SK-N-SH treated with all-trans-retinoic acid at 6 μM for 48 hours (cell line): Measurements from ENCODE around the gene CHEK1.

Experiments used
- ATAC-seq: fragments of 200-7000 bp; cut with Tn5 transposase; 3 replicates; pipeline ENCODE4 v1.9.1; 2020; ENCODE audit warnings: mild to moderate bottlenecking, moderate library complexity
- ARNTL ChIP-seq: fragments of 450-650 bp; formaldehyde crosslinking; IDR thresholded peaks from 2 replicates; pipeline ENCODE4 v1.5.0; 2020; ENCODE audit warnings: low read depth, mild to moderate bottlenecking, moderate library complexity, borderline replicate concordance
- BACH2 ChIP-seq: fragments of 250-450 bp; sonication (Bioruptor Pico); IDR thresholded peaks from 2 replicates; pipeline ENCODE4 v1.9.0; 2021; ENCODE audit warnings: mild to moderate bottlenecking, borderline replicate concordance
- CREB5 ChIP-seq: fragments of 250-450 bp; sonication (Bioruptor Pico); IDR thresholded peaks from 2 replicates; pipeline ENCODE4 v1.5.1; 2020; ENCODE audit warnings: low read depth, mild to moderate bottlenecking, moderate library complexity
- CSDC2 ChIP-seq: fragments of 250-450 bp; sonication (Bioruptor Pico); IDR thresholded peaks from 2 replicates; pipeline ENCODE4 v1.5.0; 2020; ENCODE audit warnings: mild to moderate bottlenecking, moderate library complexity
- ESRRG ChIP-seq: fragments of 250-450 bp; sonication (Bioruptor Pico); IDR thresholded peaks from 2 replicates; pipeline ENCODE4 v1.6.1; 2021; ENCODE audit warnings: mild to moderate bottlenecking
- GLIS3 ChIP-seq: fragments of 250-450 bp; sonication (Bioruptor Pico); IDR thresholded peaks from 2 replicates; pipeline ENCODE4 v1.5.0; 2020; ENCODE audit warnings: mild to moderate bottlenecking, moderate library complexity
- ISL1 ChIP-seq: fragments of 250-450 bp; sonication (Bioruptor Pico); IDR thresholded peaks from 2 replicates; pipeline ENCODE4 v2.1.2; 2022; ENCODE audit warnings: mild to moderate bottlenecking, moderate library complexity
- OSR1 ChIP-seq: fragments of 250-450 bp; sonication (Bioruptor Pico); IDR thresholded peaks from 2 replicates; pipeline ENCODE4 v1.8.0; 2022; ENCODE audit warnings: moderate library complexity, mild to moderate bottlenecking, inconsistent platforms
- PPARA ChIP-seq: fragments of 250-450 bp; sonication (Bioruptor Pico); IDR thresholded peaks from 2 replicates; pipeline ENCODE4 v1.5.0; 2020; ENCODE audit warnings: mild to moderate bottlenecking, borderline replicate concordance
- RARB ChIP-seq: fragments of 250-450 bp; sonication (Bioruptor Pico); IDR thresholded peaks from 2 replicates; pipeline ENCODE4 v1.8.0; 2021; ENCODE audit warnings: mild to moderate bottlenecking, moderate library complexity
- SNAI2 ChIP-seq: fragments of 250-450 bp; sonication (Bioruptor Pico); IDR thresholded peaks from 2 replicates; pipeline ENCODE4 v1.5.0; 2020; ENCODE audit warnings: mild to moderate bottlenecking, moderate library complexity
- TCF4 ChIP-seq: fragments of 250-450 bp; sonication (Bioruptor Pico); IDR thresholded peaks from 2 replicates; pipeline ENCODE4 v1.8.0; 2021; ENCODE audit warnings: mild to moderate bottlenecking, moderate library complexity, borderline replicate concordance
- TOX ChIP-seq: fragments of 250-450 bp; sonication (Bioruptor Pico); IDR thresholded peaks from 2 replicates; pipeline ENCODE4 v1.8.0; 2021; ENCODE audit warnings: mild to moderate bottlenecking, moderate library complexity, borderline replicate concordance
- TSHZ2 ChIP-seq: fragments of 250-450 bp; sonication (Bioruptor Pico); IDR thresholded peaks from 2 replicates; pipeline ENCODE4 v1.5.0; 2020; ENCODE audit warnings: mild to moderate bottlenecking, moderate library complexity
- ZC3H10 ChIP-seq: fragments of 250-450 bp; sonication (Bioruptor Pico); IDR thresholded peaks from 2 replicates; pipeline ENCODE4 v1.5.1; 2021; ENCODE audit warnings: mild to moderate bottlenecking, moderate library complexity
- ZFP3 ChIP-seq: fragments of 250-450 bp; sonication (Bioruptor Pico); IDR thresholded peaks from 2 replicates; pipeline ENCODE4 v1.5.0; 2020; ENCODE audit warnings: mild to moderate bottlenecking, moderate library complexity
- ZFP30 ChIP-seq: fragments of 450-650 bp; formaldehyde crosslinking; IDR thresholded peaks from 2 replicates; pipeline ENCODE4 v1.5.0; 2022; ENCODE audit warnings: mild to moderate bottlenecking, moderate library complexity
- ZNF565 ChIP-seq: fragments of 450-650 bp; formaldehyde crosslinking; conservative IDR thresholded peaks from 2 replicates; pipeline ENCODE4 v1.5.0; 2020; ENCODE audit warnings: low read depth, mild to moderate bottlenecking, moderate library complexity
- ZNF70 ChIP-seq: fragments of 450-650 bp; formaldehyde crosslinking; IDR thresholded peaks from 2 replicates; pipeline ENCODE4 v1.5.0; 2020; ENCODE audit warnings: mild to moderate bottlenecking, moderate library complexity
- ZNF8 ChIP-seq: fragments of 450-650 bp; formaldehyde crosslinking; IDR thresholded peaks from 2 replicates; pipeline ENCODE4 v1.5.0; 2020; ENCODE audit warnings: mild to moderate bottlenecking, moderate library complexity
- TF ChIP-seq, protein P1 (sequence below): fragments of 250-450 bp; sonication (Bioruptor Pico); IDR thresholded peaks from 2 replicates; pipeline ENCODE4 v1.8.0; 2020; ENCODE audit warnings: mild to moderate bottlenecking, moderate library complexity, borderline replicate concordance
- TF ChIP-seq, protein P2 (sequence below): fragments of 250-450 bp; sonication (Bioruptor Pico); IDR thresholded peaks from 2 replicates; pipeline ENCODE4 v1.8.0; 2021; ENCODE audit warnings: low read depth, mild to moderate bottlenecking, moderate library complexity, borderline replicate concordance

The CHEK1 gene

DNA sequence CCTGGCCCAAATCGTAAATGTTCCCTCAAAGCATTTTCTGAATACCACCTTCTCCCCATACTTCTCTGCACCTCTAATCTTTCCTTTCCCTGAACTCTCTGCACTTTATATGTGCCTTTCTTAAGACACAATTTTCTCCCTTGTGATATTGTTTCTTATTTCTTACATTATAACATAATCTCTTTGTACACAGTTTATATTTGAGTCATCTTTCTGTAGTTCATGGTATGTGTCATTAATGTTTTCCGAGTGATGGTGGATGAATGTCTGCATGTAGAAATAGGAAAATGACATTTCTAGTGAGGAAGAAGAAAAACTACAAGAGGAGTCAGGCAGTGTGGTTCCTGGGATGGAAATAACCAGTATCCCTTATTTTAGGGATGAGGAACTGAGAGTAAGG lies 50.2 kb downstream of the CHEK1 start:
- no peak for TF ChIP-seq ZFP3 (CRISPR knock-in tag)
- TF ChIP-seq, protein P1, sequence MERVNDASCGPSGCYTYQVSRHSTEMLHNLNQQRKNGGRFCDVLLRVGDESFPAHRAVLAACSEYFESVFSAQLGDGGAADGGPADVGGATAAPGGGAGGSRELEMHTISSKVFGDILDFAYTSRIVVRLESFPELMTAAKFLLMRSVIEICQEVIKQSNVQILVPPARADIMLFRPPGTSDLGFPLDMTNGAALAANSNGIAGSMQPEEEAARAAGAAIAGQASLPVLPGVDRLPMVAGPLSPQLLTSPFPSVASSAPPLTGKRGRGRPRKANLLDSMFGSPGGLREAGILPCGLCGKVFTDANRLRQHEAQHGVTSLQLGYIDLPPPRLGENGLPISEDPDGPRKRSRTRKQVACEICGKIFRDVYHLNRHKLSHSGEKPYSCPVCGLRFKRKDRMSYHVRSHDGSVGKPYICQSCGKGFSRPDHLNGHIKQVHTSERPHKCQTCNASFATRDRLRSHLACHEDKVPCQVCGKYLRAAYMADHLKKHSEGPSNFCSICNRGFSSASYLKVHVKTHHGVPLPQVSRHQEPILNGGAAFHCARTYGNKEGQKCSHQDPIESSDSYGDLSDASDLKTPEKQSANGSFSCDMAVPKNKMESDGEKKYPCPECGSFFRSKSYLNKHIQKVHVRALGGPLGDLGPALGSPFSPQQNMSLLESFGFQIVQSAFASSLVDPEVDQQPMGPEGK (CRISPR knock-in tag): no peak
- no peak for TF ChIP-seq ARNTL (CRISPR knock-in tag)
- TF ChIP-seq, all 23 proteins: peak for 0
- no peak for ATAC-seq

DNA sequence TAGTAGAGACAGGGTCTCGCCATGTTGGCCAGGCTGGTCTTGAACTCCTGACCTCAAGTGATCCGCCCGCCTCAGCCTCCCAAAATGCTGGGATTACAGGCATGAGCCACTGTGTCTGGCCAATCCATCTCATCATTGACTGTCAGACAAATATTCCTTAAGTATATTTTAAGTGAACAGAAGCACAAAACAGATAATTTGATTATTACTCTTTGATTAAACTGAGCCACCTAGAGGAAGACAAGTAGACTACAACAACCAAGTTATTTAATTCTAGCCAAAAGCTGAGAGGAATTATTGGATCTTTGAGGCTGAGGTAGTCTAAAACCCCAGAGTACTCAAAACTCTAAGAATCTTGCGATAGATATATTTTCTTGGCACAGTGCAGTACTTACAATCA lies 54.4 kb downstream of the CHEK1 start:
- ATAC-seq: no peak
- TF ChIP-seq TSHZ2 (CRISPR knock-in tag): no peak
- no peak for TF ChIP-seq ZFP30 (CRISPR knock-in tag)
- TF ChIP-seq, protein P1 (CRISPR knock-in tag): no peak
- no peak for TF ChIP-seq ZC3H10
- TF ChIP-seq ARNTL (CRISPR knock-in tag): no peak
- TF ChIP-seq RARB: no peak
- no peak for TF ChIP-seq ZNF8
- TF ChIP-seq CREB5 (CRISPR knock-in tag): no peak
- no peak for TF ChIP-seq BACH2 (CRISPR knock-in tag)
- no peak for TF ChIP-seq ZFP3 (CRISPR knock-in tag)
- no peak for TF ChIP-seq ZNF70 (CRISPR knock-in tag)
- TF ChIP-seq ISL1 (CRISPR knock-in tag): no peak
- TF ChIP-seq ZNF565: no peak
- TF ChIP-seq TCF4: no peak

DNA sequence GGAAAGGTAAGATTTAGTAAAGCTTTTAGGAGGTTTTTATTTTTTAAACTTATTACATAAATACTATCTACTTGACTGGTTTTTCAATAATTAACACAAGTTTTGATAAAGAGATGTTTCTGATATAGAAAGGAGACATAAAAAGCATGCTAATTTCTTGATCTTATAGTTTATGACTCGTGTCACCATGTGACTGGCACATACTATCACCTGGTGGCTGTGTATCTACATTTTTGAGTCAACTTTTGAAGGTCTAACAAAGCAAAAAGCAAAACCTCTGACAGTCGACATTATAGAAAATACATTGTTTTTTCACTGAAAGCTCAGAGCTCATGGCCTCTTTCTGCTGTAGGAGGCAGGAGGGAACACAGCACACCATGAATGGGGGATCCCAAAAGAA lies 54.9 kb downstream of the CHEK1 start:
- ATAC-seq: no peak
- no peak for TF ChIP-seq TOX
- TF ChIP-seq ARNTL (CRISPR knock-in tag): no peak
- TF ChIP-seq RARB: no peak
- no peak for TF ChIP-seq ZNF8
- TF ChIP-seq PPARA (CRISPR knock-in tag): no peak
- no peak for TF ChIP-seq CSDC2
- TF ChIP-seq BACH2 (CRISPR knock-in tag): no peak
- TF ChIP-seq ESRRG (CRISPR knock-in tag): no peak
- TF ChIP-seq ZC3H10: no peak
- TF ChIP-seq OSR1 (CRISPR knock-in tag): no peak
- TF ChIP-seq GLIS3: no peak
- TF ChIP-seq CREB5 (CRISPR knock-in tag): no peak
- TF ChIP-seq, protein P2, sequence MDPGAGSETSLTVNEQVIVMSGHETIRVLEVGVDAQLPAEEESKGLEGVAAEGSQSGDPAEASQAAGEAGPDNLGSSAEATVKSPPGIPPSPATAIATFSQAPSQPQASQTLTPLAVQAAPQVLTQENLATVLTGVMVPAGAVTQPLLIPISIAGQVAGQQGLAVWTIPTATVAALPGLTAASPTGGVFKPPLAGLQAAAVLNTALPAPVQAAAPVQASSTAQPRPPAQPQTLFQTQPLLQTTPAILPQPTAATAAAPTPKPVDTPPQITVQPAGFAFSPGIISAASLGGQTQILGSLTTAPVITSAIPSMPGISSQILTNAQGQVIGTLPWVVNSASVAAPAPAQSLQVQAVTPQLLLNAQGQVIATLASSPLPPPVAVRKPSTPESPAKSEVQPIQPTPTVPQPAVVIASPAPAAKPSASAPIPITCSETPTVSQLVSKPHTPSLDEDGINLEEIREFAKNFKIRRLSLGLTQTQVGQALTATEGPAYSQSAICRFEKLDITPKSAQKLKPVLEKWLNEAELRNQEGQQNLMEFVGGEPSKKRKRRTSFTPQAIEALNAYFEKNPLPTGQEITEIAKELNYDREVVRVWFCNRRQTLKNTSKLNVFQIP (CRISPR knock-in tag): no peak
- no peak for TF ChIP-seq TCF4
- no peak for TF ChIP-seq ZFP30 (CRISPR knock-in tag)
- TF ChIP-seq SNAI2 (CRISPR knock-in tag): no peak
- TF ChIP-seq ZFP3 (CRISPR knock-in tag): no peak
- TF ChIP-seq, all 23 proteins: peak for 0
